WTC11 (cell line): ENCODE measurements around the gene KCTD2. TPM values are rescaled to one million over a fixed set of nuclear protein-coding genes. Genes with fewer than 3 reads are reported as not detected.

ENCODE experiments used
- ATAC-seq: fragments of 200-7000 bp; cut with Tn5 transposase; 2 replicates; pipeline ENCODE4 v1.10.0; 2021; ENCODE audit warnings: mild to moderate bottlenecking, moderate library complexity
- CTCF ChIA-PET: fragments of 300-600 bp; sonication (Branson Sonifier 250); formaldehyde crosslinking; loops from one replicate; lab custom pipeline; 2021; ENCODE audit warnings: antibody characterized with exemption; lab: Charles Lee
- POLR2A ChIA-PET: fragments of 350-600 bp; sonication (Branson Sonifier 250); formaldehyde crosslinking; loops from one replicate; lab custom pipeline; 2021; ENCODE audit warnings: antibody characterized with exemption; lab: Charles Lee
- DNase-seq: peaks from one replicate; pipeline ENCODE4 v3.0.0; 2021; ENCODE audit warnings: low spot score
- H3K27ac Mint-ChIP-seq: 2 replicates; pipeline ENCODE4 v1.8.0; 2021; ENCODE audit warnings: mixed read lengths
- H3K27me3 Mint-ChIP-seq: 2 replicates; pipeline ENCODE4 v1.8.0; 2021; ENCODE audit warnings: low read depth, mild to moderate bottlenecking, moderate library complexity, mixed read lengths
- H3K36me3 Mint-ChIP-seq: 2 replicates; pipeline ENCODE4 v1.8.0; 2021; ENCODE audit warnings: mixed read lengths
- H3K4me1 Mint-ChIP-seq: 2 replicates; pipeline ENCODE4 v1.8.0; 2022; ENCODE audit warnings: mixed read lengths
- H3K4me3 Mint-ChIP-seq: 2 replicates; pipeline ENCODE4 v1.8.0; 2021; ENCODE audit warnings: mild to moderate bottlenecking, moderate library complexity, mixed read lengths
- H3K9me3 Mint-ChIP-seq: 2 replicates; pipeline ENCODE4 v1.8.0; 2021; ENCODE audit warnings: mixed read lengths
- AR ChIP-seq: fragments of 250-450 bp; sonication (Bioruptor Pico); IDR thresholded peaks from 2 replicates; pipeline ENCODE4 v1.9.0; 2021; ENCODE audit warnings: mild to moderate bottlenecking
- ARID4B ChIP-seq: sonication (generic); formaldehyde crosslinking; IDR thresholded peaks from 2 replicates; pipeline ENCODE4 v1.8.0; 2023; ENCODE audit warnings: missing genetic modification reagents, mild to moderate bottlenecking, borderline replicate concordance
- ESRRA ChIP-seq: sonication (generic); formaldehyde crosslinking; IDR thresholded peaks from 2 replicates; pipeline ENCODE4 v1.8.1; 2022; ENCODE audit warnings: mild to moderate bottlenecking, missing genetic modification reagents, borderline replicate concordance
- FOXK1 ChIP-seq: sonication (generic); formaldehyde crosslinking; IDR thresholded peaks from 2 replicates; pipeline ENCODE4 v1.8.0; 2022; ENCODE audit warnings: mild to moderate bottlenecking, moderate library complexity, missing genetic modification reagents
- FOXP4 ChIP-seq: sonication (generic); formaldehyde crosslinking; IDR thresholded peaks from 2 replicates; pipeline ENCODE4 v1.8.0; 2022; ENCODE audit warnings: mild to moderate bottlenecking, missing genetic modification reagents
- GTF2I ChIP-seq: fragments of 250-450 bp; sonication (Bioruptor Pico); conservative IDR thresholded peaks from 2 replicates; pipeline ENCODE4 v1.4.0; 2021; ENCODE audit warnings: mild to moderate bottlenecking
- HMGA2 ChIP-seq: fragments of 250-450 bp; sonication (Bioruptor Pico); IDR thresholded peaks from 2 replicates; pipeline ENCODE4 v1.4.0; 2021; ENCODE audit warnings: mild to moderate bottlenecking, moderate library complexity
- IRF1 ChIP-seq: sonication (generic); formaldehyde crosslinking; IDR thresholded peaks from 2 replicates; pipeline ENCODE4 v1.8.0; 2023; ENCODE audit warnings: missing genetic modification reagents
- MYBL2 ChIP-seq: sonication (generic); formaldehyde crosslinking; IDR thresholded peaks from 2 replicates; pipeline ENCODE4 v1.8.1; 2023; ENCODE audit warnings: mild to moderate bottlenecking, moderate library complexity, missing genetic modification reagents
- NFE2L1 ChIP-seq: sonication (generic); formaldehyde crosslinking; IDR thresholded peaks from 2 replicates; pipeline ENCODE4 v1.8.1; 2023; ENCODE audit warnings: missing genetic modification reagents
- NR2C2 ChIP-seq: sonication (generic); formaldehyde crosslinking; IDR thresholded peaks from 2 replicates; pipeline ENCODE4 v1.8.0; 2022; ENCODE audit warnings: mild to moderate bottlenecking, missing genetic modification reagents
- OVOL2 ChIP-seq: fragments of 250-450 bp; sonication (Bioruptor Pico); IDR thresholded peaks from 2 replicates; pipeline ENCODE4 v1.9.0; 2021; ENCODE audit warnings: mild to moderate bottlenecking, borderline replicate concordance
- PREB ChIP-seq: sonication (generic); formaldehyde crosslinking; IDR thresholded peaks from 2 replicates; pipeline ENCODE4 v1.8.1; 2022; ENCODE audit warnings: mild to moderate bottlenecking, missing genetic modification reagents, moderate library complexity, borderline replicate concordance
- RELA ChIP-seq: sonication (generic); formaldehyde crosslinking; IDR thresholded peaks from 2 replicates; pipeline ENCODE4 v1.8.1; 2022; ENCODE audit warnings: missing genetic modification reagents, mild to moderate bottlenecking, borderline replicate concordance
- TEAD4 ChIP-seq: sonication (generic); formaldehyde crosslinking; IDR thresholded peaks from 2 replicates; pipeline ENCODE4 v1.8.0; 2022; ENCODE audit warnings: mild to moderate bottlenecking, missing genetic modification reagents
- TP53 ChIP-seq: sonication (generic); formaldehyde crosslinking; IDR thresholded peaks from 2 replicates; pipeline ENCODE4 v1.8.1; 2023; ENCODE audit warnings: mild to moderate bottlenecking, missing genetic modification reagents
- USF2 ChIP-seq: sonication (generic); formaldehyde crosslinking; IDR thresholded peaks from 2 replicates; pipeline ENCODE4 v1.8.1; 2023; ENCODE audit warnings: mild to moderate bottlenecking, missing genetic modification reagents, moderate library complexity
- ZNF396 ChIP-seq: fragments of 250-450 bp; sonication (Bioruptor Pico); IDR thresholded peaks from 2 replicates; pipeline ENCODE4 v1.8.0; 2021; ENCODE audit warnings: mild to moderate bottlenecking, moderate library complexity, borderline replicate concordance
- ZNF532 ChIP-seq: fragments of 250-450 bp; sonication (Bioruptor Pico); IDR thresholded peaks from 2 replicates; pipeline ENCODE4 v1.9.0; 2021; ENCODE audit warnings: mild to moderate bottlenecking, borderline replicate concordance
- total RNA-seq: library from RNA; stranded (reverse); gene quantifications from 3 replicates; pipeline ENCODE4 v1.2.3, GENCODE V29; 2021

The KCTD2 gene
- total RNA-seq, 1 experiment from 2014 or later, result 31.3 TPM

GRCh38 chr17:75097865-75098264 lies 50.8 kb downstream of the KCTD2 start:
- TF ChIP-seq RELA (no peak), HMGA2 (no peak), TP53 (CRISPR knock-in tag) (no peak), ZNF396 (no peak)
- ChIA-PET POLR2A (no interaction called here), CTCF (interaction anchor here (1.7 kb wide), 1 partner anchor 16 kb away, joined by 5 read pairs; no protein-coding TSS in a partner anchor)
- H3K27me3 Mint-ChIP-seq, result no peaks in the 10 kb centered on the region
- no peak overlapping the region for H3K4me3 Mint-ChIP-seq
- H3K9me3 Mint-ChIP-seq, result no peaks in the 10 kb centered on the region
- no peak overlapping the region for H3K27ac Mint-ChIP-seq
- DNase-seq, result no peak
- peaks cover 12% of the 10 kb centered on the region for H3K4me1 Mint-ChIP-seq
- H3K36me3 Mint-ChIP-seq, result peaks cover 27% of the 10 kb centered on the region
- no peak for ATAC-seq

- POLR2A ChIA-PET, result no interaction called here
- Mint-ChIP-seq H3K4me1 (peaks cover 11% of the 10 kb centered on the region), H3K36me3 (peaks cover 32% of the 10 kb centered on the region), H3K27ac (peak overlapping the region; percentile 64; the same call in 1 of the 2 replicates), H3K4me3 (no peak overlapping the region), H3K27me3 (no peaks in the 10 kb centered on the region), H3K9me3 (no peaks in the 10 kb centered on the region)
- CTCF ChIA-PET, result interaction anchor here (0.6 to 1.7 kb wide), 2 partner anchors 15 to 52 kb away, joined by 3 to 5 read pairs; no protein-coding TSS in a partner anchor
- ATAC-seq (no peak), DNase-seq (no peak)
- no peak for TF ChIP-seq NFE2L1
- TF ChIP-seq GTF2I (CRISPR knock-in tag), result no peak
- no peak for TF ChIP-seq USF2 (CRISPR knock-in tag)
- TF ChIP-seq AR (CRISPR knock-in tag), result no peak
- TF ChIP-seq ZNF532 (CRISPR knock-in tag), result no peak
- TF ChIP-seq PREB (CRISPR knock-in tag), result no peak
- TF ChIP-seq MYBL2, result no peak
- no peak for TF ChIP-seq TEAD4 (CRISPR knock-in tag)
- TF ChIP-seq NR2C2, result no peak
- no peak for TF ChIP-seq OVOL2
- TF ChIP-seq FOXK1 (CRISPR knock-in tag), result no peak
- no peak for TF ChIP-seq ARID4B (CRISPR knock-in tag)
- TF ChIP-seq FOXP4 (CRISPR knock-in tag), result no peak
- no peak for TF ChIP-seq ESRRA
- no peak for TF ChIP-seq IRF1 (CRISPR knock-in tag)
These were observed 51.8 kb downstream of the KCTD2 start for GRCh38 chr17:75098861-75099260.
